ENCODE results near the gene ZFAND3.
"Not testable (repeated sequence)": the region's sequence is repeated elsewhere in the genome, so short reads cannot be mapped to it uniquely, and the experiment has no call there.

Gene ZFAND3

GRCh38 chr6:37866590-37867507 is 47.3 kb downstream of the ZFAND3 start:
- no peak for DNase-seq

DNA sequence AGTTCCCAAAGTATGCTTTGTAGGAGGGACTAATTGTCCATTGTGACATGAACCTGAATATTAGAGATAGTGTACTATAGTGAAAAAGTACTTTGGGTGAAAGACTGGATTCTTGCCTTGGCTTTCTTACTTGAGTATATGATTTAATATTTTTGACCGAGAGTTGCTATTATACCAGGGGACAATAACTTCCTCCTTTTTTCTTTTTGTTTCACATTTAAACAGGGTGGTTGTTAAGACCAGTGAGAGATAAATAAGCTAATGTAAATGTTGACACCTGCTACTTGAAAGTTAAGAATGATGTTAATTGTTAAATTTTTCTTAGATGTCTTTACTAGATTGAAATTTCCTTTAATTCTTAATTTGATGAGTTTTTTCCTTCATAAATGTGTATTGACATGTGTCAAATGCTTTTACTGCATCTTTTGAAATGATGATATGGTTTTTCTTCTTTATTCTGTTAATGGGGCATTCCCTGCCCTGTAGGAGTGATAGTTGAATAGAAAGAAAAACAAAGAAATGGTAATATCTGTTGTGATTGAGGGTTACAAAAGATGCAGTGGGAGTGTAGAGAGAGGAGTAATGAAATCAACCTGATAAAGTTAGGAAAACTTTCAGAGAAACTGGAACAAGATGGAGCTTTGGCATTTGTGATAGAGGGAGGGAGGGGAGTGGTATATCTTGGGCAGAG is 48.4 kb downstream of the ZFAND3 start:
- no peak for DNase-seq

GRCh38 chr6:37868447-37868825 is 48.9 kb downstream of the ZFAND3 start:
- DNase-seq = no peak

- no peak for DNase-seq
Measured at GRCh38 chr6:37871616-37872372, 52.3 kb downstream of the ZFAND3 start.

DNA sequence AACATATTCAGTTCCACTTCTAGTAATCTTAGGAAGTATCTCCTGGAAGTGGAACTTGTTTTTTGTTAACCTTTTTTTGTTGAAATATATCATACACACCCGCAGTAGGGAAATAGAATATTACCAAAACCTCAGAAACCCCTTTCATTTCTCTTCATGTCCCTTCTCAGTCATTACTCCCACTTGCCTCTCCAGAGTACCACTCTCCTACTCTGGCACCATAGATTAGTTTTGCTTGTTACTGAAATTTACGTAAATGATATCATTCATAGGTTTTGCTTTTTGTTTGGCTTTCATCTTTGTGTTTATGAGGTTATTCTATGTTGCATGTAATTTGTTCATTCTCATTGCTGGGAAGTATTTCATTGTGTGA is 52.8 kb downstream of the ZFAND3 start:
- no peak for DNase-seq

- no peak for DNase-seq
Measured at GRCh38 chr6:37874726-37875125, 55.2 kb downstream of the ZFAND3 start.

- DNase-seq = no peak
Measured at GRCh38 chr6:37875561-37876309, 56.2 kb downstream of the ZFAND3 start.

DNA sequence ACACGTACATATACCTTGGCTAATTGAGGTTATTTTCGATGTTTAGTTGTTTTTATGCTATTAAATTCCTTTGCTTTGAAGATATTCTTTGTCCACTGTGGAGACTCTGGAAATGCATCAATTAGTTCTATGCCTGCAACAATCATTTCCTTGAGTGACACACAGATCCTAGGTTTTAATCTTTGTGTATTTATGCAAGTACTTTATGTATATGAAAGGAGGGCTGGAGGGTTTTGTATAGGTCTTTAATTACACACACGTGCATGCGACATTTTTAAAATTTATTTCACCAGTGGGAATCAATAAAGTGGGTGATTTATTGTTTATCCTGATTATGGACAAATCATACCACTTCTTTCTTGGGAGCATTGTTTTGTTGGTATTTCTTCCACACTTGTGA is 57.3 kb downstream of the ZFAND3 start:
- DNase-seq = no peak

DNA sequence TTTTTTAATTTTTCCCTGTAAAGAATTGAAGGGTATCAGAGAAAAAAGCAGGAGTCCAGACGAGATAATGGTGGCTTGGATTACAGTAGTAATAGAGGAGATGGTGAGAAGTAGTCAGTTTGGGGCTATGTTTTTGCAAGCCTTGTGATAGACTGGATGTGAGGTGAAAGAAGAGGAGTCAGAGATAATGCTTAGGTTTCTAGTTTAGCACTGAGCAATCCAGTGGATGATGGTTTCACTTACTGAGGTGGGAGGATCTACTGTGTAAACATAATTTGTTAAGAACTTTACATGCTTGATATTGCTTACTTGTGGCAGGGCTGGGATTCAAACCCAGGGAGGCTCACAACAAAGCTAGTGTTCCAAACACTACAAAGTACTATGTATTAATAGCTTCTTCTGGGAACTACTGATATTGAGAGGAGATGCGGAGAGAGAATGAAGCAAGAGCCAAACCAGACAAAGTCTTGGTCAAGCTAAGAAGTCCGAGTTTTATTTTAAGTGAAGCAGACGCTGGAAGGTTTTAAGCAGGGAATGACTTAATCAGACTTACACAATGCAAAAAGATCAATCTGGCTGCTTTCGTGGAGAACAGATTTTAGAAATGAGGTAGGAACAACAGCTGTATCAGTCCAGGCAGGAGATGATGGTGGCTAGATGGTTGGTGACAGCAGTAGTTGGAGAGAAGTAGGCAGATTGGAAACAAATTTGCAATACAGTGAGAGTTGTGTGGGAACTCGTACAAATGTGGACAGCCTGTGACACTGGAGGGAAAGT is 58.0 kb downstream of the ZFAND3 start:
- DNase-seq = no peak

GRCh38 chr6:37878150-37878710 is 58.7 kb downstream of the ZFAND3 start:
- DNase-seq = no peak

DNA sequence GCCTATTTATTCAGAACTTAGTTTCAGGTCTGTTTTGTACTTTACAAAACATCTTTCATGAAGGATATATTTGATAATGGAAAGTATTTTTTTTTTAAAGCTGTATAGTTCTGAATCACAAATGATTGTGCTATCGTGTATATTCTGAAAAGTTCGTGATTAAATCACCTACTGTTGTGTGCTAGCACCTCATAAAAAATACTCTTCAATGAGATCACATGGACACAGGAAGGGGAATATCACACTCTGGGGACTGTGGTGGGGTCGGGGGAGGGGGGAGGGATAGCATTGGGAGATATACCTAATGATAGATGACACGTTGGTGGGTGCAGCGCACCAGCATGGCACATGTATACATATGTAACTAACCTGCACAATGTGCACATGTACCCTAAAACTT is 61.1 kb downstream of the ZFAND3 start:
- DNase-seq = not testable (repeated sequence)

GRCh38 chr6:37882292-37882691 is 62.8 kb downstream of the ZFAND3 start:
- no peak for DNase-seq

GRCh38 chr6:37882724-37883413 is 63.3 kb downstream of the ZFAND3 start:
- DNase-seq = no peak

DNA sequence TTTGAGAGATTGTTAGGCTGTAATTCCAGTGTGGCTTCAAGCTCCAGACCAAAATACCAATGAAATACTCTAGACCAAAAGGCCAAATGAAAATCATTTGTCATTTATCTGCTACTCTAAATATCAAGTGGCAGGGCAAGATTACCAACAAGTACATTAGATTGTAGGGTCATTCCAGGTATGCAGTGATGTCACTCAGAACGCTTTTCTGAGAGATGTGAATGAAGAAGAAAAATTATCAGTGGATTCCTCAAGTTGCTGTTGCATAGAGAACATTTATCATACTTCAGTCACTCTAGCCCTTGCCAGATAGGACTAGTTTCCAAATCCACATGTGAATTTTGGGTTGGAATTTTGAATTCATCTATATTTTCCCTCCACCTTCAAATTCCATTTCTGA is 65.0 kb downstream of the ZFAND3 start:
- DNase-seq = no peak

GRCh38 chr6:37889051-37889450 is 69.5 kb downstream of the ZFAND3 start:
- no peak for DNase-seq

DNA sequence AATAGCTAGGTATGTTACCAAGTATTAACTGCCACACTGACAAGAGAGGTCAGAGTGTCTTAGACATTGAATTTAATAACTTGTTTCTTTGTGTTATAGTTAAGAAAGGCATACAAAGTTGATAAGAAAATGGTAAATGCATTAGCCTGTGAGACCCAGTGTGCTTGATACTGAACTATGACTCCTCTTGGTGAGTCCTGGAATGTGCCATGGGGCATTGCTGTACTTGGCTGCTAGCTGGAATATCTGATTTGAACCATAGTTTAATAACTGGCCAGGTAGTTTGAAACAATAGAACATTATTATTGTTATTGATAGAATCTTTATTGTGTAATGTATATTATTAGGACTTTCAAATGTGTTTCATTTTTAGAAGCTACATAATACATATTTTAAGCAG is 70.0 kb downstream of the ZFAND3 start:
- no peak for DNase-seq

GRCh38 chr6:37891072-37891471 is 71.5 kb downstream of the ZFAND3 start:
- no peak for DNase-seq

GRCh38 chr6:37893257-37893656 is 73.7 kb downstream of the ZFAND3 start:
- DNase-seq = no peak

DNA sequence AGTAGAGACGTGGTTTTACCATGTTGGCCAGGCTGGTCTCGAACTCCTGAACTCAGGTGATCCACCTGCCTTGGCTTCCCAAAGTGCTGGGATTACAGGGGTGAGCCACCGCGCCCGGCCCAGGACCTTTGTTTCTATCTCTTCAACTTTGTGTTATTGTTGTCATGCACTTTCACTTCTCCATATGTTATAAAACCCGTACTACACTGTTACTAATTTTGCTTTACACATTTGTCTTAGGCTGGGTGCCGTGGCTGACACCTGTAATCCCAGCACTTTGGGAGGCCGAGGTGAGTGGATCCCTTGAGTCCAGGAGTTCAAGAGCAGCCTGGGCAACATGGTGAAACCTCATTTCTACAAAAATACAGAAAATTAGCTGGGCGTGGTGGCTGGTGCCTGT is 74.2 kb downstream of the ZFAND3 start:
- DNase-seq = not testable (repeated sequence)

DNA sequence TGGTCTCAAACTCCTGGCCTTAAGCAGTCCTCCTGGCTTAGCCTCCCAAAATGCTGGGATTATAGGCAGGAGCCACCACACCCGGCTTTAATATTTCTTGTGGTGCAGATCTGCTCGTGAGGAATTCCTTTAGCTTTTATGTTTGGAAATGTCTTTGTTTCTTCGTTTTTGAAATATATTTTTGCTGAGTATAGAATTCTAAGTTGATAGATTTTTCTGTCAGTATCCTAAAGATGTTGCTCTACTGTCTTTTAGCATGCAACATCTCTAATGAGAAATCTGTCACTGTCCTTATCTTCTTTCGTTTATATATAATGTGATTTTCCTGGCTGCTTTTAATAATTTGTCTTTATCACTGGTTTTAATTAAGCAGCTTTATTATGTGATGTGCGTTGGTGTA is 75.1 kb downstream of the ZFAND3 start:
- DNase-seq = no peak

DNA sequence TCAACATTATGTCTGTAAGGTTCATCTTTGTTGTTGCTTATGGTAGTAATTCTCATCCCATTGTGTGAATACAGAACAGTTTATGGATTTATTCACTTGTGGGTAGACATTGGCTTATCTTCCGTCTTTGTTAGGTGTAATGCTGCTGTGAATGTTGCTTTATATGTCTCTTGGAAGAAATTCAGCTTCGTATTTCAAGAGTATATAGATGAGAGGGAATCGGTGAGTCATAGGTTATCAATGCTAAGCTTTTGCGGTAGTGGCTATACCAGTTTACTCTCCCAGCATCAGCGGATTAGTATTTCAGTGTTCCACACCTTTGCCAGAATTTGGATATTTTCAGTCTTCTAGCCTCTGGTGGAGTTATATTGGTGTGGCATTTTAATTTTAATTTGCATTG is 77.8 kb downstream of the ZFAND3 start:
- no peak for DNase-seq
